Breast epithelium (tissue), 3 donors: ENCODE results near the gene CCDC80.

Source experiments
- CTCF ChIP-seq, 3 donors: fragments of 450-650 bp; IDR thresholded peaks; one replicate each; pipeline ENCODE4 v1.5.1; 2016 to 2017; ENCODE audit warnings: antibody characterized with exemption in 3 of 3, mild to moderate bottlenecking in 3 of 3, moderate library complexity in 3 of 3
- POLR2A ChIP-seq: fragments of 450-650 bp; IDR thresholded peaks from one replicate; pipeline ENCODE4 v1.6.1; 2016; ENCODE audit warnings: antibody characterized with exemption, mild to moderate bottlenecking, moderate library complexity
- POLR2AphosphoS5 ChIP-seq, 3 donors: sonication (generic); formaldehyde crosslinking; IDR thresholded peaks; one replicate each; pipeline ENCODE4 v1.6.1; 2017; ENCODE audit warnings: antibody characterized with exemption in 3 of 3

GRCh38 chr3:112637700-112638099, 3.2 kb downstream of the CCDC80 start:
- TF ChIP-seq CTCF (IDR thresholded peaks at IDR 0.05) (no peak), POLR2A (no peak), POLR2AphosphoS5 (IDR thresholded peaks at IDR 0.05) (no peak)
